Measurements from ENCODE around the gene PLD6. TPM values are rescaled to one million over a fixed set of nuclear protein-coding genes. Genes with fewer than 3 reads are reported as not detected.
A peak's percentile ranks its signal among the peaks of the same experiment; 100 is the strongest.

The PLD6 gene
- total RNA-seq, 1 experiment from 2014 or later, result 1.2 TPM

DNA sequence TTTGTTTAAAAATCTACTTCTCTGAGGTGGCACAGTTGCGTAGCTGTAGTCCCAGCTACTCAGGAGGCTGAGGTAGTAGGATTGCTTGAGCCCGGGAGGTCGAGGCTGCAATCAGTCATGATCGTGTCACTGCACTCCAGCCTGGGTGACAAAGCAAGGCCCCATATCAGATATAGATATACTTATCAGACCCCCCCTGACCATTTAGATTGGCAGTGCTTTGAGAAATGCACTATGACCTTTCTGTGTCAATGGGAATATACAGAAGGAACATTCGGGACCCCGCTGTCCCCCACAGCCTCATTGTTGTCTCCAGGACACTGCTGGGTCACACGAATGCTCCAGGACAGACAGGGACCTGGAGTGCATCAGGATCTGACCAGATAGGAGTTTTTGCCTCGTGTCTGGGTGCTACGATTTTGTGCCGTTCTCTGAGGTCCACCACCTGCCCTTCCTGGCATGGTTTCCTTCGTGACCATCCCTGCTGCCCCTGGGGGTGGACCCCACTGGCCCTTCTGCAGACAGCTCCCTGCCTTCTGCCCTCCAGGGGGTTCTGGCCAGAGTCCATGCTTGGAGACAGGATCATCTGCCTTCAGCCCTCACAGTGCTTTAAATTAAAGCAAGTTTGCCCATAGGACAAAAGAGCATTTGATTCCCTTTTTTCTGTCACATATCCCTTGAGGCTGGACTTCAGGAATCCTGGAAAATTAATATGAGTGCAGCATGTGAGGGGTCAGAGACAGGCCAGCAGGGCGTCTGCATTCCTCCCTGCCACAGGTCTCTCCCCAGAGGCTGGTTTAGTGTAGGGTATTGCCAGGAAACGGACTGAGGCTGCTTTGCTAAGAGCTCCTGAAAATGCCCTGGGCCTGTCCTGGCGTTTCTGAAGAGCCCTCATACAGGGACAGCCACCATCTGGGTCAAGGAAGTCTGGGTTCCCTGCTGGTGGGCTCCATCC lies 19.3 kb downstream of the PLD6 start:
- Mint-ChIP-seq H3K36me3 (peaks cover 9% of the 10 kb centered on the region), H3K27ac (peak overlapping the region; percentile 43; the same call in 1 of the 2 replicates), H3K27me3 (ENCODE audit: low read depth) (no peaks in the 10 kb centered on the region), H3K9me3 (no peaks in the 10 kb centered on the region), H3K4me3 (no peak overlapping the region), H3K4me1 (peaks cover 18% of the 10 kb centered on the region)
- no peak for ATAC-seq
- TF ChIP-seq MYBL2 (CRISPR knock-in tag; IDR thresholded peaks at IDR 0.05) (no peak), JAZF1 (CRISPR knock-in tag; IDR thresholded peaks at IDR 0.05) (no peak), ZNF671 (CRISPR knock-in tag; IDR thresholded peaks at IDR 0.05) (no peak), ELF4 (CRISPR knock-in tag; IDR thresholded peaks at IDR 0.05; ENCODE audit: low read depth) (no peak), ZBTB21 (CRISPR knock-in tag; IDR thresholded peaks at IDR 0.05; ENCODE audit: borderline replicate concordance) (no peak), ZNF317 (CRISPR knock-in tag; IDR thresholded peaks at IDR 0.05; ENCODE audit: borderline replicate concordance, low read depth) (no peak), TP53 (CRISPR knock-in tag; IDR thresholded peaks at IDR 0.05) (no peak)
- ChIA-PET CTCF (interaction anchor here (1.3 kb wide), 1 partner anchor 45 kb away, joined by 6 read pairs; no protein-coding TSS in a partner anchor), POLR2A (no interaction called here)
- no peak for DNase-seq (ENCODE audit: low spot score)

DNA sequence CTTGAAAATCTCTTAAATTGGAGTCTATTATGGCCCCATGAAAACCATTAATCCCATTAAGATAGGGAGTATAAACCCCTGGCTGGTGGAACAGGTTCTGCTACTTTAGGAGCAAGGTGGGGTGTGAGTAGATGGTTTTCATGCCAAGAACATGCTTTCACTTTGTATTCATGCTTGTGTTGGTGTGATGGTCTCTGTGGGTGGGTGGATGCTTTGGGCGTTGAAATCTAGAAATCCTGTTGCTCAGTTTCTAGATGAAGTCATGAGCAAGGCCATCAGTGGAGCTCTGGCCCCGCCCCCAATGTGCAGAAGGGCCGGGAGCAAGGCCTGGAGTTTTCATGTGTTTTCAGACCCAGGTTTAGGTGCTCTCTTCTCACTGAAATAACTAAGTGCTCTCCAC lies 20.1 kb downstream of the PLD6 start:
- ChIA-PET CTCF (interaction anchor here (1.3 kb wide), 1 partner anchor 44 kb away, joined by 6 read pairs; no protein-coding TSS in a partner anchor), POLR2A (no interaction called here)
- Mint-ChIP-seq H3K4me1 (peaks cover 15% of the 10 kb centered on the region), H3K36me3 (peaks cover 14% of the 10 kb centered on the region), H3K4me3 (no peak overlapping the region), H3K9me3 (no peaks in the 10 kb centered on the region), H3K27me3 (ENCODE audit: low read depth) (no peaks in the 10 kb centered on the region), H3K27ac (no peak overlapping the region; the same call in 1 of the 2 replicates)
- TF ChIP-seq KAT7 (CRISPR knock-in tag; IDR thresholded peaks at IDR 0.05; ENCODE audit: borderline replicate concordance), result no peak
- no peak for TF ChIP-seq GRHL2 (CRISPR knock-in tag; IDR thresholded peaks at IDR 0.05; ENCODE audit: insufficient replicate concordance, severe bottlenecking)
- TF ChIP-seq ATF3 (CRISPR knock-in tag; conservative IDR thresholded peaks at IDR 0.05), result no peak
- TF ChIP-seq HMGA2 (CRISPR knock-in tag; IDR thresholded peaks at IDR 0.05), result no peak
- no peak for TF ChIP-seq HMGXB4 (CRISPR knock-in tag; IDR thresholded peaks at IDR 0.05)
- TF ChIP-seq ZNF219 (CRISPR knock-in tag; IDR thresholded peaks at IDR 0.05; ENCODE audit: borderline replicate concordance), result no peak
- no peak for TF ChIP-seq JUN (CRISPR knock-in tag; IDR thresholded peaks at IDR 0.05)
- no peak for TF ChIP-seq NFYB (CRISPR knock-in tag; conservative IDR thresholded peaks at IDR 0.05; ENCODE audit: low read depth)
- TF ChIP-seq, protein P1, sequence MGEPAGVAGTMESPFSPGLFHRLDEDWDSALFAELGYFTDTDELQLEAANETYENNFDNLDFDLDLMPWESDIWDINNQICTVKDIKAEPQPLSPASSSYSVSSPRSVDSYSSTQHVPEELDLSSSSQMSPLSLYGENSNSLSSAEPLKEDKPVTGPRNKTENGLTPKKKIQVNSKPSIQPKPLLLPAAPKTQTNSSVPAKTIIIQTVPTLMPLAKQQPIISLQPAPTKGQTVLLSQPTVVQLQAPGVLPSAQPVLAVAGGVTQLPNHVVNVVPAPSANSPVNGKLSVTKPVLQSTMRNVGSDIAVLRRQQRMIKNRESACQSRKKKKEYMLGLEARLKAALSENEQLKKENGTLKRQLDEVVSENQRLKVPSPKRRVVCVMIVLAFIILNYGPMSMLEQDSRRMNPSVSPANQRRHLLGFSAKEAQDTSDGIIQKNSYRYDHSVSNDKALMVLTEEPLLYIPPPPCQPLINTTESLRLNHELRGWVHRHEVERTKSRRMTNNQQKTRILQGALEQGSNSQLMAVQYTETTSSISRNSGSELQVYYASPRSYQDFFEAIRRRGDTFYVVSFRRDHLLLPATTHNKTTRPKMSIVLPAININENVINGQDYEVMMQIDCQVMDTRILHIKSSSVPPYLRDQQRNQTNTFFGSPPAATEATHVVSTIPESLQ (CRISPR knock-in tag; IDR thresholded peaks at IDR 0.05), result no peak
- TF ChIP-seq, protein P2, sequence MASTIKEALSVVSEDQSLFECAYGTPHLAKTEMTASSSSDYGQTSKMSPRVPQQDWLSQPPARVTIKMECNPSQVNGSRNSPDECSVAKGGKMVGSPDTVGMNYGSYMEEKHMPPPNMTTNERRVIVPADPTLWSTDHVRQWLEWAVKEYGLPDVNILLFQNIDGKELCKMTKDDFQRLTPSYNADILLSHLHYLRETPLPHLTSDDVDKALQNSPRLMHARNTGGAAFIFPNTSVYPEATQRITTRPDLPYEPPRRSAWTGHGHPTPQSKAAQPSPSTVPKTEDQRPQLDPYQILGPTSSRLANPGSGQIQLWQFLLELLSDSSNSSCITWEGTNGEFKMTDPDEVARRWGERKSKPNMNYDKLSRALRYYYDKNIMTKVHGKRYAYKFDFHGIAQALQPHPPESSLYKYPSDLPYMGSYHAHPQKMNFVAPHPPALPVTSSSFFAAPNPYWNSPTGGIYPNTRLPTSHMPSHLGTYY (CRISPR knock-in tag; IDR thresholded peaks at IDR 0.05), result no peak
- TF ChIP-seq OVOL2 (CRISPR knock-in tag; IDR thresholded peaks at IDR 0.05; ENCODE audit: borderline replicate concordance), result no peak
- TF ChIP-seq, protein P3, sequence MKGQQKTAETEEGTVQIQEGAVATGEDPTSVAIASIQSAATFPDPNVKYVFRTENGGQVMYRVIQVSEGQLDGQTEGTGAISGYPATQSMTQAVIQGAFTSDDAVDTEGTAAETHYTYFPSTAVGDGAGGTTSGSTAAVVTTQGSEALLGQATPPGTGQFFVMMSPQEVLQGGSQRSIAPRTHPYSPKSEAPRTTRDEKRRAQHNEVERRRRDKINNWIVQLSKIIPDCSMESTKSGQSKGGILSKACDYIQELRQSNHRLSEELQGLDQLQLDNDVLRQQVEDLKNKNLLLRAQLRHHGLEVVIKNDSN (CRISPR knock-in tag; IDR thresholded peaks at IDR 0.05), result no peak
- TF ChIP-seq, protein P4, sequence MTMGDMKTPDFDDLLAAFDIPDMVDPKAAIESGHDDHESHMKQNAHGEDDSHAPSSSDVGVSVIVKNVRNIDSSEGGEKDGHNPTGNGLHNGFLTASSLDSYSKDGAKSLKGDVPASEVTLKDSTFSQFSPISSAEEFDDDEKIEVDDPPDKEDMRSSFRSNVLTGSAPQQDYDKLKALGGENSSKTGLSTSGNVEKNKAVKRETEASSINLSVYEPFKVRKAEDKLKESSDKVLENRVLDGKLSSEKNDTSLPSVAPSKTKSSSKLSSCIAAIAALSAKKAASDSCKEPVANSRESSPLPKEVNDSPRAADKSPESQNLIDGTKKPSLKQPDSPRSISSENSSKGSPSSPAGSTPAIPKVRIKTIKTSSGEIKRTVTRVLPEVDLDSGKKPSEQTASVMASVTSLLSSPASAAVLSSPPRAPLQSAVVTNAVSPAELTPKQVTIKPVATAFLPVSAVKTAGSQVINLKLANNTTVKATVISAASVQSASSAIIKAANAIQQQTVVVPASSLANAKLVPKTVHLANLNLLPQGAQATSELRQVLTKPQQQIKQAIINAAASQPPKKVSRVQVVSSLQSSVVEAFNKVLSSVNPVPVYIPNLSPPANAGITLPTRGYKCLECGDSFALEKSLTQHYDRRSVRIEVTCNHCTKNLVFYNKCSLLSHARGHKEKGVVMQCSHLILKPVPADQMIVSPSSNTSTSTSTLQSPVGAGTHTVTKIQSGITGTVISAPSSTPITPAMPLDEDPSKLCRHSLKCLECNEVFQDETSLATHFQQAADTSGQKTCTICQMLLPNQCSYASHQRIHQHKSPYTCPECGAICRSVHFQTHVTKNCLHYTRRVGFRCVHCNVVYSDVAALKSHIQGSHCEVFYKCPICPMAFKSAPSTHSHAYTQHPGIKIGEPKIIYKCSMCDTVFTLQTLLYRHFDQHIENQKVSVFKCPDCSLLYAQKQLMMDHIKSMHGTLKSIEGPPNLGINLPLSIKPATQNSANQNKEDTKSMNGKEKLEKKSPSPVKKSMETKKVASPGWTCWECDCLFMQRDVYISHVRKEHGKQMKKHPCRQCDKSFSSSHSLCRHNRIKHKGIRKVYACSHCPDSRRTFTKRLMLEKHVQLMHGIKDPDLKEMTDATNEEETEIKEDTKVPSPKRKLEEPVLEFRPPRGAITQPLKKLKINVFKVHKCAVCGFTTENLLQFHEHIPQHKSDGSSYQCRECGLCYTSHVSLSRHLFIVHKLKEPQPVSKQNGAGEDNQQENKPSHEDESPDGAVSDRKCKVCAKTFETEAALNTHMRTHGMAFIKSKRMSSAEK (CRISPR knock-in tag; IDR thresholded peaks at IDR 0.05; ENCODE audit: borderline replicate concordance), result no peak
- TF ChIP-seq, protein P5, sequence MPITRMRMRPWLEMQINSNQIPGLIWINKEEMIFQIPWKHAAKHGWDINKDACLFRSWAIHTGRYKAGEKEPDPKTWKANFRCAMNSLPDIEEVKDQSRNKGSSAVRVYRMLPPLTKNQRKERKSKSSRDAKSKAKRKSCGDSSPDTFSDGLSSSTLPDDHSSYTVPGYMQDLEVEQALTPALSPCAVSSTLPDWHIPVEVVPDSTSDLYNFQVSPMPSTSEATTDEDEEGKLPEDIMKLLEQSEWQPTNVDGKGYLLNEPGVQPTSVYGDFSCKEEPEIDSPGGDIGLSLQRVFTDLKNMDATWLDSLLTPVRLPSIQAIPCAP (CRISPR knock-in tag; IDR thresholded peaks at IDR 0.05), result no peak
- ATAC-seq (no peak), DNase-seq (ENCODE audit: low spot score) (no peak)

All from WTC11 (cell line).